Gastrocnemius medialis (tissue), 4 donors: Measurements from ENCODE around the gene IQCH.

Source experiments
- POLR2A ChIP-seq, 2 donors: fragments of 450-650 bp; IDR thresholded peaks; one replicate each; pipeline ENCODE4 v1.6.1; 2017; ENCODE audit warnings: antibody characterized with exemption in 2 of 2, mild to moderate bottlenecking in 2 of 2, moderate library complexity in 2 of 2
- TF ChIP-seq, protein P1 (sequence below), 5 experiments: fragments of 450-650 bp in 3 of 5; fragments of 200-600 bp in 2 of 5; sonication (generic) in 2 of 5; IDR thresholded peaks in 4 of 5; conservative IDR thresholded peaks in 1 of 5; 1 replicate in 4 of 5; 2 replicates in 1 of 5; pipeline ENCODE4 v1.5.1; 2016 to 2019; ENCODE audit warnings: antibody characterized with exemption in 5 of 5, mild to moderate bottlenecking in 3 of 5, moderate library complexity in 3 of 5

- TF ChIP-seq POLR2A (IDR thresholded peaks at IDR 0.05): no peak
- TF ChIP-seq, protein P1, sequence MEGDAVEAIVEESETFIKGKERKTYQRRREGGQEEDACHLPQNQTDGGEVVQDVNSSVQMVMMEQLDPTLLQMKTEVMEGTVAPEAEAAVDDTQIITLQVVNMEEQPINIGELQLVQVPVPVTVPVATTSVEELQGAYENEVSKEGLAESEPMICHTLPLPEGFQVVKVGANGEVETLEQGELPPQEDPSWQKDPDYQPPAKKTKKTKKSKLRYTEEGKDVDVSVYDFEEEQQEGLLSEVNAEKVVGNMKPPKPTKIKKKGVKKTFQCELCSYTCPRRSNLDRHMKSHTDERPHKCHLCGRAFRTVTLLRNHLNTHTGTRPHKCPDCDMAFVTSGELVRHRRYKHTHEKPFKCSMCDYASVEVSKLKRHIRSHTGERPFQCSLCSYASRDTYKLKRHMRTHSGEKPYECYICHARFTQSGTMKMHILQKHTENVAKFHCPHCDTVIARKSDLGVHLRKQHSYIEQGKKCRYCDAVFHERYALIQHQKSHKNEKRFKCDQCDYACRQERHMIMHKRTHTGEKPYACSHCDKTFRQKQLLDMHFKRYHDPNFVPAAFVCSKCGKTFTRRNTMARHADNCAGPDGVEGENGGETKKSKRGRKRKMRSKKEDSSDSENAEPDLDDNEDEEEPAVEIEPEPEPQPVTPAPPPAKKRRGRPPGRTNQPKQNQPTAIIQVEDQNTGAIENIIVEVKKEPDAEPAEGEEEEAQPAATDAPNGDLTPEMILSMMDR (IDR thresholded peaks at IDR 0.05 in 4 of 5, conservative IDR thresholded peaks at IDR 0.05 in 1 of 5): no peak
Observed at GRCh38 chr15:67319961-67320360, 65.4 kb downstream of the IQCH start.
